Retinal pigment epithelial cell (primary cell): ENCODE data around the gene TTC17.
"Not testable (repeated sequence)": the region's sequence is repeated elsewhere in the genome, so short reads cannot be mapped to it uniquely, and the experiment has no call there.

Experiments
- DNase-seq: peaks from one replicate; pipeline ENCODE4 v3.0.0-alpha.2; 2010; ENCODE audit warnings: low read depth
- H3K4me3 ChIP-seq: 2 replicates; pipeline ENCODE4 v1.5.1; 2011; ENCODE audit warnings: mild to moderate bottlenecking, low read length, control low read depth, moderate library complexity
- TF ChIP-seq, protein P1 (sequence below): conservative IDR thresholded peaks from 2 replicates; pipeline ENCODE4 v1.5.1; 2011; ENCODE audit warnings: low read depth, low read length, control low read depth, inconsistent platforms

Gene TTC17

DNA sequence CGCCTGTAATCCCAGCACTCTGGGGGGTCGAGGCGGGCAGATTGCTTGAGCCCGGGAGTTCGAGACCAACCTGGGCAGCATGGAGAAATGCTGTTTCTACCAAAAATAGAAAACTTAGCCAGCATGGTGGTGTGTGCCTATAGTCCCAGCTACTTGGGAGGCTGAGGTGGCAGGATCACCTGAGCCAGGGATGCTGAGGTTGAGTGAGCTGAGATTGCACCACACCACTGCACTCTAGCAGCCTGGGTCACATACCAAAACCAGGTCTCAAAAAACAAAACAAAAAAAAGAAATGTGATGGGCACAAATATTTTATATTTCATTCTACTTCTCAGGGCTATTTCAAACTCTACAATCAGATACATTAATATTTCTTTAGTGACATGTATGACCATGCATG is 25.7 kb downstream of the TTC17 start:
- no peak for DNase-seq
- H3K4me3 ChIP-seq = no peak overlapping the region
- TF ChIP-seq, protein P1, sequence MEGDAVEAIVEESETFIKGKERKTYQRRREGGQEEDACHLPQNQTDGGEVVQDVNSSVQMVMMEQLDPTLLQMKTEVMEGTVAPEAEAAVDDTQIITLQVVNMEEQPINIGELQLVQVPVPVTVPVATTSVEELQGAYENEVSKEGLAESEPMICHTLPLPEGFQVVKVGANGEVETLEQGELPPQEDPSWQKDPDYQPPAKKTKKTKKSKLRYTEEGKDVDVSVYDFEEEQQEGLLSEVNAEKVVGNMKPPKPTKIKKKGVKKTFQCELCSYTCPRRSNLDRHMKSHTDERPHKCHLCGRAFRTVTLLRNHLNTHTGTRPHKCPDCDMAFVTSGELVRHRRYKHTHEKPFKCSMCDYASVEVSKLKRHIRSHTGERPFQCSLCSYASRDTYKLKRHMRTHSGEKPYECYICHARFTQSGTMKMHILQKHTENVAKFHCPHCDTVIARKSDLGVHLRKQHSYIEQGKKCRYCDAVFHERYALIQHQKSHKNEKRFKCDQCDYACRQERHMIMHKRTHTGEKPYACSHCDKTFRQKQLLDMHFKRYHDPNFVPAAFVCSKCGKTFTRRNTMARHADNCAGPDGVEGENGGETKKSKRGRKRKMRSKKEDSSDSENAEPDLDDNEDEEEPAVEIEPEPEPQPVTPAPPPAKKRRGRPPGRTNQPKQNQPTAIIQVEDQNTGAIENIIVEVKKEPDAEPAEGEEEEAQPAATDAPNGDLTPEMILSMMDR = no peak

DNA sequence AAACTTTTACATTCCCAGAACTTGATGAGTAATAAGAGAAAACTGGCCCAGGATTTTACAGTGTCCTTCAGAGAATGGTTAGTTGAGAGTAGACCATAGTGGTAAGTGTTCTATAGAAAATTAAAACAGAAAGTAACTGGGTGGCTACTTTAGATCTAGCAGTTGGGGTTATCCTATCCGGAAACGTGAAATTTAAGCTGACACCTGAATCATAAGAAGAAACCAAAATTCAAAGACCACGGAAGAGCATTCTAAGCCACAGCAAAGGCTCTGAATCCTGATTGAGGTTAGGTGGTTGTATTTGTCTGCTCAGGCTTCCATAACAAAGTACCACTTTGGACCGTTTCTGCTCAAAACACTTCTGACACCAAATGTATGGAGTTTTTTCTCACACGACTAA is 34.0 kb downstream of the TTC17 start:
- TF ChIP-seq, protein P1 = no peak
- H3K4me3 ChIP-seq = no peak overlapping the region
- DNase-seq = no peak

DNA sequence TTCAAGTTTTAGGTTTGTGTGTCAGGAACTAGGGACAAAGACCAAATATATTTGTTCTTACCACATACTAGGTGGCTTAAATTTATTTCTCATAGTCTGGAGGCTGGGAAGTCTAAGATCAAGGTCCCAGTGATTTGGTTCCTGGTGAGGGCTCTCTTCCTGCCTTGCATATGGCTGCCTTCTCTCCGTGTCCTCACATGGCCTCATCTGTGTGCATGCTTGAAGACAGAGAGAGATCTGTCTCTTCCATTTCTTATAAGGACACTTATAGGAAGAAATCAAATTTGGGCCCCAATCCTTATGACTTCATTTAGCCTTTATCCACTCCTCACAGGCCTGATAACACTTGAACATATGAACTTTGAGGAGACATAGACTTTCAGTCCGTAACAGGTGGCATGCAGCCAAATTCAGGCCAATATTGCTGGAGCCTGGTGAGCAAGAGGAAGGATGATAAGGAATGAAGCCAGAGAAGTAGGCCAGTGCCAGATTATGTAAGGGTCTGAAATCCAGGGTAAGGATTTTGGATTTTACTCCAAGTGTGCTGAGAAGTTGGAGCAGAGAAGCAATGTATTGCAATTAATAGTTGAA is 35.1 kb downstream of the TTC17 start:
- no peak overlapping the region for H3K4me3 ChIP-seq
- DNase-seq = no peak
- TF ChIP-seq, protein P1 = no peak

DNA sequence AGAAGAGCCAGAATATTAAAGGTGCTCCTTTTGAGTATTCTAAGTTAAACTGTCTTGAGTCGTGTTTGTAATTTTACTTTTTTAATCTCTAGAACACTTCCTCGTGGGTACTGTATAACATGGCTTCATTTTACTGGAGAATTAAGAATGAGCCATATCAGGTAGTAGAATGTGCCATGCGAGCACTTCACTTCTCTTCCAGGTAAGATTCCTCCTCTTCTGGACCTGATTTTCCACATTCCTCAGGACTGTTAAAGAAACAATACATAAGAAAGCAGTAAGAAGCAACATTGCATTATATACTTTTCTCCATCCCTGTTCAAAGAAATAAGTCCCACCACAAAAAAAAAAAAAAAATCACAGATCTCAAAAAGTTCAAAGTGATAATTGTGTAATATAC is 37.9 kb downstream of the TTC17 start:
- no peak overlapping the region for H3K4me3 ChIP-seq
- no peak for DNase-seq
- TF ChIP-seq, protein P1 = no peak

DNA sequence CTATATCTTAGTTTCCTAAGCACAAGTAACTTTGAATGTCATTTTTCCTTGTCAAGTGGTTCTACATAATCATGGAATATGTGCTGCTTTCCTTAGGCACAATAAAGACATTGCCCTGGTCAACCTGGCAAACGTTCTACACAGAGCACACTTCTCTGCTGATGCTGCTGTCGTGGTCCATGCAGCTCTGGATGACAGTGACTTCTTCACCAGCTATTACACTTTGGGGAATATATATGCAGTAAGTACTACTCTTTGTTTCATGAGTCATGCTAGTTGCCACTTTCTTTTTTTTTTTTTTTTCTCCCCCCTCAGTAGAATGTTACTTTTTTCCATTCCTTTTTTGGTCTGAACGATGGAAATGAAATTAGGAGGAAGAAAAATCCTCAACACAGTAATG is 38.5 kb downstream of the TTC17 start:
- no peak overlapping the region for H3K4me3 ChIP-seq
- no peak for DNase-seq
- TF ChIP-seq, protein P1 = no peak

DNA sequence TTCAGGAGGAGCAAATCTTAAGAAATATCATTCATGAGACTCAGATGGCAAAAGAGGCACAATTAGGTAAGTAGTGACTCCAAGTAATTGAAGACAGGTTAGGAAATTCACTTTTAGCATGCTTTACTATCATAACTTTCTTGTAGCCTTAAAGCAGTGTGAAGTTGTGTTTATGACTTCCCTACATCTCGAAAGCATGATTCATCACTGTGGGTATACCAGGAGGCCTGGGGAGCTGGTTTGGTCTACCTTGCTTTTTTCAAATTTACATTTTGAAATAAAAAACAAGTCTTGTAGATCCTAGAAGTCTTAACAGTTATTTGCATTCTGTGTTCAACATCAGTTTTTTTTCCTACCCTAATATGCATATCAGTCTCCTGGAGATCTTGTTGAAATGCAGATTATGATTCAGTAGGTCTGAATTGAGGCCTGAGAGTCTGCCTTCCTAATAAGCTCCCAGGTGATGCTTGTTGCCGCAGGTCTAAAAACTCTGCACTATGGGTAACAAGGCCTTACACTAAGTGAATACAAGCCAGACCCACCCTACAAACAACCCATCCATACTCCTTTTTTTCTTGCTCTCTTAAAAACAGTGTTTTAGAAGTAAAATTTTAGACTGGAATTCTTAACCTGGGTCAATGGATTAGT is 41.4 kb downstream of the TTC17 start:
- no peak overlapping the region for H3K4me3 ChIP-seq
- TF ChIP-seq, protein P1 = no peak
- DNase-seq = no peak

DNA sequence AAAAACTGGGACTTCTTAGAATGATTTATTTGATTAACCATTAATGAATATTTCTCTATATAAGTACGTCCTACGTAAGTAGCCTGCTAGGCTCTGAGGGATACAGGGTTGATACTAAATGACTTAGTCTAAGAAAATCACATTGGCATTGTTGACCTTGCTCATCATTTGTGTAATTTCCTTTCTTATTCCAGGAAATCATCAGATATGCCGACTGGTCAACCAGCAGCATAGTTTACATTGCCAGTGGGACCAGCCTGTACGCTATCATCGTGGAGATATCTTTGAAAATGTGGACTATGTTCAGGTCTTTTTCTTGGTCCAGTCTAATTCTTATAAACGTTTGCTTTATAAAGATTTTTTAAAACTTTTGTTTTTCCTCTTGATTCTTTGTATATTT is 42.5 kb downstream of the TTC17 start:
- no peak overlapping the region for H3K4me3 ChIP-seq
- DNase-seq = no peak
- TF ChIP-seq, protein P1 = no peak

DNA sequence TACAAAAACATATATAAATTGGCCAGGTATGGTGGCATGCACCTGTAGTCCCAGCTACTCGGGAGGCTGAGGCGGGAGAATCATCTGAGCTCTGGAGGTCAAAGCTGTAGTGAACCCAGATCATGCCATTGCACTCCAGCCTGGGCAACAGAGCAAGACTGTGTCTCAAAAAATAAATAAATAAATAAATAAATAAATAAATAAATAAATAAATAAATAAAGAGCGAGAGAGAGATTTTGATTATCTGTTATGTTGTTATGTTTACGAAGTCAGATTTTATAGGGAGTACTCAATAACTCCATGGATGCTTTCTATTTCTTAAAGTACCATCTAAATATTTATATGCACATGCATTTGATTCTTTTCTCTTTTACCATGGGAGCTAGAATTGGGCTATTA is 43.1 kb downstream of the TTC17 start:
- not testable (repeated sequence) for DNase-seq

More for the DNA sequence above, 43.1 kb downstream of the TTC17 start:
- not testable (repeated sequence) for H3K4me3 ChIP-seq
